Islet of Langerhans (tissue), 1 donor: ENCODE measurements around the gene TEX26.
"Not testable (repeated sequence)": the region's sequence is repeated elsewhere in the genome, so short reads cannot be mapped to it uniquely, and the experiment has no call there.

ENCODE experiments used
- FAIRE-seq: peaks from one replicate; lab custom pipeline; 2011; peaks lifted over from hg19 to GRCh38; lab: Jason Lieb, UNC

TEX26 gene

DNA sequence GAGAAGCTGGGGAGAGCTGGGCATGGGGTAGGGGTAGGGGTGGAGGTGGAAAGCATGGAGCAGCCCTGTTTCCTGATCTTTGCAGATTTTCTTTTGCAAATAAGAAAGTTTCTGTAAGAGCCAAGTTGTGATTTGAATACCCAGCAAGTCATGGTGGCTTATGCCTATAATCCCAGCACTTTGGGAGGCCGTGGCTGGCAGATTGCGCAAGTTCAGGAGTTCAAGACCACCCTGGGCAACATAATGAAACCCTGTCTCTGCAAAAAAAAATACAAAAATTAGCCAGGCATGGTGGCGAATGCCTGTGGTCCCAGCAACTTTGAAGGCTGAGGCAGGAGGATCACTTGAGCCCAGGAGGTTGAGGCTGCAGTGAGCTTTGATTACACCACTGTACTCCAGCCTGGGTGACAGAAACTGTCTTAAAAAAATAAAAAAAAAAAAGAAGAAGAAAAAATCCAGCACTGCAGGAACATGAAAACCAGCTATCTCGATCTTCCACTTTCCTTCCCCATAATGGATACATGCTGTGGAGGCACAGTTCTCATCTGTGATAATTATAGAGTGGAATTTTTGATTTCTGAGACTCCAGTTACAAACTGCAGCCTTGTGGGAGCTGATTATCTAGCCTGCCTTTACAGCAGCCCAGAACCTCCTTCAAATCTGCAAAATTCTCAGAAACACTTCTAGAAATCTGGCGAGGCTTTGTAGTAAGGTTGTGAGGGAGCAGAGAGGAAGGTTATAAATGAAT lies 12.1 kb upstream of the TEX26 start:
- FAIRE-seq = no peak

- no peak for FAIRE-seq
These were observed 9.0 kb upstream of the TEX26 start for GRCh38 chr13:30923418-30923817.

DNA sequence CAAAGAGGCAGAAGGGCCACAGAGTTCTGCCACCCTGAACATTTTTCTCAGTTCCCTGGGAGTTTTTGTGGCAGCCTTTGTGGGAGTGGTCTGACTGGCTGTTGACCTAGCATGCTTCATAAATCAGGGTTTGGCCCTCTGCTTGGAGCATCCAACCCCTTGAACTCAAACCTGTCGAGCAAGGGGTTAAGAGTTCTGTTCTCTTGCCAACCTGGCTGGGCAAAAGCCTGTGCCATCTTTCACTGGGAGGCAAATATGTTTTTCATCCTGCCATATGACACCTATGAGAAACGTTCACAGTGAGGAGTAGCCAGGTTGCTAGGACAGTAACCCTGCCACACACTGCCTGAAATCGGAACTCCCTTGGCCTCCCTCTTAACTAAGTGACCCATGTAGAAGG lies 7.7 kb upstream of the TEX26 start:
- no peak for FAIRE-seq

DNA sequence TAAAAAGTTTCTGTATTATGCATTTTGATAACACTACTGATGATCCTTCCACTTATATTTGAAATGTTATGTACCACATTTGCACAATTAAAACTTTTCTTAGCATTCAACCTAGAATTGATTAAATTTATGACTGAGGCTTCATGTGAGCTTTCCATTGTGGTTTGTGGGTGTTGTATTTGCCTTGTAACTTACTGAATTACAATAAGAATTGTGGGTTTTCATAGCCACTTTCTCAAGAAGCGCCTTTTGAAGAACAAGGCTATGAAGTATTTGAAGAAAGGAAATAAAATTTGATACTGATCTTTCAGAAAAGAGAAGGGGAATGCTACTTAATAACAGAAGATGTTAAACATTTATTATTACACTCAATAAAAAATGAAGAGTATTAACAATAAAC lies 7.0 kb upstream of the TEX26 start:
- FAIRE-seq = no peak

DNA sequence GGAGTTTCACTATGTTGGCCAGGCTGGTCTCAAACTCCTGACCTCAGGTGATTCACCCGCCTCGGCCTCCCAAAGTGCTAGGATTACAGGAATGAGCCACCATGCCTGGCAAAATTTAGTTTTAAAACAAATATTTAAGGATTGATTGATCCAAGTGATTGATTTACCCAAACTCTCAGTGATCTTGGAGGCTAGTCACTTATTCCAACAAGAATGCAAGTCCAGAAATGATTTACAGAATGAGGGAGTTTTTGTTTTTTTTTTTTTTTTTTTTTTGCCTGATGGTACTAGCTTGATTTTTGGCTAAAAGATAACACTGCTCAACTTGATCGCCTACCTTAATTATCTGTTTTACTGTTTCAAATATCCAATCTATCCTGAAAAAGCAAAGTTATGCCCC lies 5.7 kb upstream of the TEX26 start:
- FAIRE-seq = no peak

DNA sequence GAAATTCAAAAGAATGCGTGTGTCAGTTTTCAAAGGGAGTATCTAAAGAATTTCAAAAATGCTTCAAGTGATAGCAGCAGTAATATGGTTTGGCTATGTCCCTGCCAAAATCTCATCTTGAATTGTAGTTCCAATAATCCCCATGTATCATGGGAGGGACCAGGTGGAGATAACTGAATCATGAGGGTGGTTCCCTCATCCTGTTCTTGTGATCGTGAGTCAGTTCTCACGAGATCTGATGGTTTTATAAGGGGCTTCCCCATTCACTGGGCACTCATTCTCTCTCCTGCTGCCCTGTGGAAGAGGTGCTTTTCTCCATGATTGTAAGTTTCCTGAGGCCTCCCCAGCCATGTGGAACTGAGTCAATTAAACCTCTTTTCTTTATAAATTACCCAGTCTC lies 5.3 kb upstream of the TEX26 start:
- not testable (repeated sequence) for FAIRE-seq

GRCh38 chr13:30927595-30927994 lies 4.9 kb upstream of the TEX26 start:
- FAIRE-seq = no peak

DNA sequence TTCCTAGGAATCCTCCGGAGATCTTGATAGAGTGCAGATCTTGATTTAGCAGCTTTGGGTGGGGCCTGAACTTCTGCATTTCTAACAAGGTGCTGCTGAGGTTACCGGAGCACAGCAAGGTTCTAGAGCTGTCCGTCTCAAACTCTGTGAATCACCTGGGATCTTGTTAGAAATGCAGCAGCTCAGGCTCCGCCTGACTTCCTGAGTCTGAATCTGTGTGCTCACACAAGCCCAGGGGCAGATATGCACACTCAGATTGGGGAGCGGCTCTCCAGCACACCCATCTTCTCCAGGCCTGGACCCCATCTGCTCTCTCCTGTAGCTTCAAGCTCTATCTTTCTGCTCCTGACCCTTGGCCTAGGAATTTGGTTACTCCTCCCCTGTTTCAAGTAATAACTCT lies 3.5 kb upstream of the TEX26 start:
- no peak for FAIRE-seq

DNA sequence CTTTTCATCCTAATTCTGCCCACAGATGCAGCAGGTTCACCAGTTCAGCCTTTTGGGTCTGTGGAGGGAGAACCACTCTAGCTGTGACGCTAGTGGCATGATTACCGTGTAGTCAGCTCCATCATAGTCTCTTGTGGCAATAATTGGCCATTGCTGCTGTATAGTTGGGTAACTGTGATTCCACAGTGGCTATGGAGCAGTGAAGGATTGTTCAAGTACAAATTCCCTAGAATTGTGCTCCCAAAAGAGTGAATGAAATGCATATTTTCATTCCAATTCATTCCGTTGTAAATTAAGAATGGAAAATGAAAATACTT lies 856 bp downstream of the TEX26 start:
- no peak for FAIRE-seq

- no peak for FAIRE-seq
These were observed 1.9 kb downstream of the TEX26 start for GRCh38 chr13:30934381-30934780.

- FAIRE-seq = no peak
These were observed 2.3 kb downstream of the TEX26 start for GRCh38 chr13:30934803-30935202.

DNA sequence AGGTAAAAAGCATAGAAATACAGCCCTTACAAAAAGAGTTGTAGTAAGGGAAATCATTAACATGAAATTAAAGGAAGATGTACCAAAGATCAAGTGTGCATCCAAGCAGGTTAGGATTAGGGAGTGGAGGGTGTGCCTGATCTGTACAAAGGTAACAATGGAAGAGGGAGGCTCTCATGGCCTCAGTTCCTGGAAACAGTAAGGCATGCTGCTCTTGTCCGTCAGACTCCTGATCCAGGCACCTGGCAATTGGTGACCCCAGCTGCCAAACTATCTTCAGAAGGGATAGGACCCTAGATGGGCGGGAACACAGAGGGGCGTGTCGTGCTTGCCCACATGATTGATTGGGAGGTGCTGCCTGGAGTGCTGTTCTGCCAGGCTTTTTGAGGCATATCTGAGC lies 4.5 kb downstream of the TEX26 start:
- no peak for FAIRE-seq

GRCh38 chr13:30943881-30944280 lies 11.4 kb downstream of the TEX26 start:
- no peak for FAIRE-seq

DNA sequence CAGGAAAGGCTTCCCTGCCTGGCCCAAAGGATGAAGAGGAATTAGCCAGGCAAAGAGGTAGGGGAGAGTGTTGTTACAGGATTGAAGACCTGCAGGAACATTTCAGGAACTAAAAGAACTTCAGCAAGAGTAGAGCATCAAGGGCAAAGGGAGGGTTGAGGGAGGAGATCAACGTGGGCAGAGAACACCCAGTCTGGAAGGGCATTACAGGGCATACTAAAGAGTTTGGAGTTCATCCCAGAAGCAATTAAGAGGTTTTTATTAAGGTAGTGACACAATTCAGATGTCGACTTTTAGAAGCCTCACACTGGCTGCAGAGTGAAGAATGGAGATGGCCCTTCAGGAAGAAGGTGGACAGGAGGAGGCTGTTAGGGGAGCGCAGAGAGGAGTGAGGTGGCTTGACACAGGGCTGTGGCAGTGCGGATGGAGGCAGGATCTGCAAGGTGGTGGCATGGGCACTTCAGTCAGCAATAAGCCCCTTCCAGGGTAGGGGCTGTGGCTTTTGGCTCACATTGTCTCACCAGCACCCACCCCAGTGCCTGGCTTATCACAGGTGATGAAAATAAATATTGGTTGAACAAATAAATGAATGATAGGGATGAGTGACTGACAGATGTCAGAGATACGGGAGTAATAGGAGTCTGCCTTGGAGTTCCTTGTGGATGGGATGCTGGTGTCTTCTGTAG lies 24.9 kb downstream of the TEX26 start:
- no peak for FAIRE-seq

- no peak for FAIRE-seq
These were observed 27.2 kb downstream of the TEX26 start for GRCh38 chr13:30959678-30960077.

DNA sequence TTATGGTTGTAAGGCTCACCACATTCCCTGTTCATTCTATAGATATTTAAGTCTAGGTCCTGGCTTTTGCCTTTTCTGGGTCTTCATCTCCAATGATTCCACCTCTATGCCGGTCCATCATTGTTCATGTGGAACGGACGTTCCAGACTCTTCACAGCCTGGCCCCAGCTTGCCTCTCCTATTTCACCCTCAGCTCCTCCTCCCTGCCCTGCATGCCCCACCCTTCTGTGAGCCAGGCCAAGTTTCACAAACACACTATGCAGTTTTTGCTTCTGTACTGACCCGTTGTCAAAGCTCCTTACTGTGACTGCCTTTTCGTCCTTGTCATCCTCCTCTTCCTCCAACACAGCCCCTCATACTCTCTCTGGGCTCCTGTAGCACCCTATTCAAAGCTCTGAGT lies 31.3 kb downstream of the TEX26 start:
- no peak for FAIRE-seq

DNA sequence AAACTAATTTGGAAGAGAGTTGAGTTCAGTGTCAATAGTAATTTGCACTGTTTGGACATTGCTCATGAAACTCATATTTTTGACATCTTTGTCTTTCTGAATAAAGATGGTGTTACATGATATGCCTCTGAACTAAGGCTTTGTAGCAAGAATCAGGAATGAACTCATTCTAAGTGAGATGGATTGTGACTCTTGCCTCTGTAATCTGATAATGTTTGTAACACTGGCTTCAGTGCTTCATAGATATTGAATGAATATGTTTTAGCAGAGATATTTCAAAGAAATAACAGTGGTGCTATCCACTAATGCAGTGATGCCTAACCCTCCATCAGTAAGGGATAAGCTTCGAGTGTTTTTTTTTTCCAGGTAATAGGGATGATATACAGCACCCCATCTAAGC lies 32.9 kb downstream of the TEX26 start:
- FAIRE-seq = no peak

DNA sequence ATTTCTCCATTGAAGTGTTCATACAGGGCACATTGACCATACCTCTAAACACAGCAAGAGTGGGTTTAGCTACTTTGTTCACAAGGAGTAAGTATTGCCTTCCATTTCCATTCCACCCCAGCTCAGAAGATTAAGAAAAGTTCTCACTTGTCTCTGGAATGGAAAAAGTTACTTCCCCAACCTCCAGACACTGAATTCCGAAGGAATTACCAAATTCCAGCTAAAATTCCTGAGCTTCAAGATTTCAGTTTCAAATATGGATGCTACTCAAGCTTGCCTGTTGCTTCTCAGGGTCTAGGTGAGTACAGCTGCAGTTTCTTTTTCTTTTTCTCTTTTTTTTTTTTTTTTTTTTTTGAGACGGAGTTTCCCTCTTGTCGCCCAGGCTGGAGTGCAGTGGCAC lies 33.6 kb downstream of the TEX26 start:
- no peak for FAIRE-seq

- FAIRE-seq = no peak
These were observed 36.4 kb downstream of the TEX26 start for GRCh38 chr13:30968846-30969245.

DNA sequence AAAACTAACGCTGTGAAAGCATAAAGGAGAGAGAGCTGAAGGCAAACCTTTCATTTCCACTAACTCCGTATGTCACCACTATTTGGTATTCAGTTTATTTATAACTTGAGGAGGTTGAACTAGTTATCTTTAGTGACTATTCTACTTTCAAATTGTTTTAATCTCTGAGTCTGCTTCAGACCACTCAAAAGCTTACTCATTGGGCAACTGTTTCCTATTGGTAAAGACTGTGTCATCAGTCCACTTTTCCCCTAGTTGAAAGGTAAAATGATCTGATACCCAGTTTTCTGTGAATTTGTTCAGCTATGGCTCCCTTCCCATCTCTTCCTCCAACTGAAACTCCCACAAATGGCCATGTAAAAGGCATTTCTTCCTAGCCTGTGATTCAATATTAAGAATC lies 39.1 kb downstream of the TEX26 start:
- no peak for FAIRE-seq

DNA sequence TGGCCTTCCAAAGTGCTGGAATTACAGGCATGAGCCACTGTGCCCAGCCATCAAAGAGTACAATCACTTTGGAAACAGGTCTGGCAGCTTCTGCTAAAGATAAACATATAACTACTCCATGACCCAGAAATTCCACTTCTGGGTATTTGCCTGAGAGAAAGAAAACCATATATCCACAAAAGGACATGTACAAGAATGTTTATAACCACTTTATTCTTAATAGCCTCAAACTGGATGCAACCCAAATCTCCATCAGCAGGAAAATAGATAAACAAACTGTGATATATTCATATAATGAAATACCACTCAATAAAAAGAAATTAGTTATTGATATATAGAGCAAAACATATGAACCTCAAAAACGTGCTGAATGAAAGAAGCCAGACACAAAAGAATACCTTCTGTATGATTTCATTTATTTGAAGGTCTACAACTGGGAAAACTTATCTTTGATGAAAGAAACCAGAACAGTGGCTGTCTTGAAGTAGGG lies 40.5 kb downstream of the TEX26 start:
- no peak for FAIRE-seq

DNA sequence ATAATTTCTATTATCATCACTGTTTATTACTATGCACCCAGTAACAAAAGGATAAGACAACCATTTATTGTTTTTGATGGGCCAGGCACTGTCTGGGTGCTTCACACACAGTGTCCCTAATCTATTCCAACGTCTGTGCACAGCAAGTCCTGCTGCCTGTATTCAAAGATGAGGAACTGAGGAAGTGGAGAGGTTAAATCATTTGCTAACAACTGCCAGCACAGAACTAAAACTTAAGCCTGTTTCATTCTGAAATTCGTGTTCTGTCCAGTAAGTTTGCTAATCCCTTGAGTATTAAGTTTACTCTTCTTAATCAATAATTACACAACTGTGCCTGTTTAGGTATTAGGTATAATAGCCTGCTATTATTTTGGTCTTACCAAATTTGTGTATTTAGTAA lies 41.9 kb downstream of the TEX26 start:
- no peak for FAIRE-seq

DNA sequence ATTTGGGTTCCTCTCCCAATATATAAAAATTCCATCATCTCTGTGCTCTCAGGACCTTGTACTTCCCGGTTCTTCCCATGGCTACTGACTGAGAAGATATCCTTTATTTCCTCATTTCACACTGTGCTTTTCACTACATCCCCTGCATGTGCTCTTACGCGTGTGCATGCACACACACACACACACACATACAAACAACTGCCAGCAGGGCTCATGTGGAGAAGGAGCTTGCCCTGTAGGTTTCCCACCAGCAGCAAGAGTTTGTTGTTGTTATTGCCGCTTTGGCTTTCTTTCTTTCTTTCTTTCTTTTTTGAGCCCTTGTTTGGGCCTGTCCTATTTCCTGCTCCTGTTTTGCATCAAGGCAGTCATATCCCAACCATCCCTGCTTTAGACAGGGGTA lies 43.6 kb downstream of the TEX26 start:
- no peak for FAIRE-seq
